A549 (cell line): ENCODE measurements around the gene SLC3A2.

Experiments used
- POLR2A ChIP-seq: IDR thresholded peaks from 2 replicates; pipeline ENCODE4 v1.6.1; 2012; ENCODE audit warnings: mild to moderate bottlenecking, low read length
- TF ChIP-seq, protein P1 (sequence below): fragments of >200 bp; sonication (Bioruptor Twin); formaldehyde crosslinking; IDR thresholded peaks from 3 replicates; pipeline ENCODE4 v1.5.1; 2016

DNA sequence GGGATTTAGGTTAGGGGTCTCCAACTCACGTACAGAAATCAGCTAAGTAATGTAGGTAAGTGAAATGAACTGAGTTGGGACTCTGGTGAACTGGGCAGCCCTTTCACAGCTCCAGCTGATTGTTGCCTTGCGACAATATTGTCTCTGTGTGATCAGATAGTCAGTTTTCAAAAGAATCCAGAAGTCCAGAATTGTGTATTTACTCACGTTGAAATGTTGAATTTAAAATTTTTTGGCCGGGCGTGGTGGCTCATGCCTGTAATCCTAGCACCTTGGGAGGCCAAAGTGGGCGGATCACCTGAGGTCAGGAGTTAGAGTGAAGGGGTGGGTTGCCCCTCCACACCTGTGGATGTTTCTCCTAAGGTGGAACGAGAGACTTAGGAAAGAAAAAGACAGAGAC, 22.5 kb upstream of the SLC3A2 start:
- TF ChIP-seq, protein P1, sequence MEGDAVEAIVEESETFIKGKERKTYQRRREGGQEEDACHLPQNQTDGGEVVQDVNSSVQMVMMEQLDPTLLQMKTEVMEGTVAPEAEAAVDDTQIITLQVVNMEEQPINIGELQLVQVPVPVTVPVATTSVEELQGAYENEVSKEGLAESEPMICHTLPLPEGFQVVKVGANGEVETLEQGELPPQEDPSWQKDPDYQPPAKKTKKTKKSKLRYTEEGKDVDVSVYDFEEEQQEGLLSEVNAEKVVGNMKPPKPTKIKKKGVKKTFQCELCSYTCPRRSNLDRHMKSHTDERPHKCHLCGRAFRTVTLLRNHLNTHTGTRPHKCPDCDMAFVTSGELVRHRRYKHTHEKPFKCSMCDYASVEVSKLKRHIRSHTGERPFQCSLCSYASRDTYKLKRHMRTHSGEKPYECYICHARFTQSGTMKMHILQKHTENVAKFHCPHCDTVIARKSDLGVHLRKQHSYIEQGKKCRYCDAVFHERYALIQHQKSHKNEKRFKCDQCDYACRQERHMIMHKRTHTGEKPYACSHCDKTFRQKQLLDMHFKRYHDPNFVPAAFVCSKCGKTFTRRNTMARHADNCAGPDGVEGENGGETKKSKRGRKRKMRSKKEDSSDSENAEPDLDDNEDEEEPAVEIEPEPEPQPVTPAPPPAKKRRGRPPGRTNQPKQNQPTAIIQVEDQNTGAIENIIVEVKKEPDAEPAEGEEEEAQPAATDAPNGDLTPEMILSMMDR, result no peak
- no peak for TF ChIP-seq POLR2A
